Right renal cortex interstitium (tissue), 3 donors: ENCODE measurements around the gene UBE2V1. TPM values are rescaled to one million over a fixed set of nuclear protein-coding genes. Genes with fewer than 3 reads are reported as not detected.
"Not testable (repeated sequence)": the region's sequence is repeated elsewhere in the genome, so short reads cannot be mapped to it uniquely, and the experiment has no call there.

Experiments
- DNase-seq, 3 donors: peaks; one replicate each; pipeline ENCODE4 v3.0.0-alpha.2; 2013; ENCODE audit warnings: low read depth in 3 of 3, low spot score in 2 of 3
- polyA plus RNA-seq, 3 donors: library from polyadenylated mRNA; unstranded; fragments of 120-200 nt; gene quantifications; one replicate each; pipeline ENCODE4 v1.2.1, GENCODE V29; 2013; ENCODE audit not compliant: insufficient read length in 3 of 3

The UBE2V1 gene
- polyA plus RNA-seq, 3 donors: 149 to 151 (median 149) TPM

GRCh38 chr20:50138120-50138478, 25.1 kb upstream of the UBE2V1 start:
- DNase-seq: no peak

GRCh38 chr20:50137702-50138101, 24.8 kb upstream of the UBE2V1 start:
- DNase-seq: not testable (repeated sequence)

- DNase-seq: no peak
Observed at GRCh38 chr20:50136822-50137599, 24.1 kb upstream of the UBE2V1 start.

- DNase-seq: not testable (repeated sequence)
Observed at GRCh38 chr20:50135157-50135556, 22.2 kb upstream of the UBE2V1 start.

- DNase-seq: no peak
Observed at GRCh38 chr20:50133474-50134217, 20.7 kb upstream of the UBE2V1 start.

- DNase-seq: no peak
Observed at GRCh38 chr20:50133041-50133440, 20.1 kb upstream of the UBE2V1 start.

GRCh38 chr20:50130995-50131394, 18.0 kb upstream of the UBE2V1 start:
- DNase-seq: no peak

- no peak for DNase-seq
Observed at GRCh38 chr20:50130356-50130723, 17.4 kb upstream of the UBE2V1 start.

GRCh38 chr20:50129662-50130355, 16.9 kb upstream of the UBE2V1 start:
- DNase-seq: no peak

GRCh38 chr20:50128520-50128905, 15.6 kb upstream of the UBE2V1 start:
- DNase-seq: no peak

GRCh38 chr20:50127587-50128519, 14.9 kb upstream of the UBE2V1 start:
- no peak for DNase-seq

GRCh38 chr20:50126662-50127061, 13.7 kb upstream of the UBE2V1 start:
- no peak for DNase-seq

GRCh38 chr20:50125279-50125678, 12.3 kb upstream of the UBE2V1 start:
- DNase-seq: no peak

GRCh38 chr20:50124496-50124895, 11.5 kb upstream of the UBE2V1 start:
- DNase-seq: no peak

- no peak for DNase-seq
Observed at GRCh38 chr20:50123418-50123817, 10.5 kb upstream of the UBE2V1 start.

GRCh38 chr20:50122763-50123162, 9.8 kb upstream of the UBE2V1 start:
- no peak for DNase-seq

- no peak for DNase-seq
Observed at GRCh38 chr20:50121858-50122271, 8.9 kb upstream of the UBE2V1 start.

GRCh38 chr20:50120935-50121693, 8.2 kb upstream of the UBE2V1 start:
- no peak for DNase-seq

GRCh38 chr20:50118203-50118602, 5.3 kb upstream of the UBE2V1 start:
- DNase-seq: no peak
